MCF 10A (cell line): ENCODE results near the gene CHURC1. TPM values are rescaled to one million over a fixed set of nuclear protein-coding genes. Genes with fewer than 3 reads are reported as not detected.

Experiments used
- BruUV-seq: library from RNA; stranded (reverse); fragments of 400-500 nt; replicated peaks from 2 replicates; lab custom pipeline; 2021; lab: Mats Ljungman, UMichigan
- CTCF ChIA-PET: fragments of 300-600 bp; sonication (Branson Sonifier 250); formaldehyde crosslinking; extraction: SDS; loops from one replicate; lab custom pipeline; 2021; ENCODE audit warnings: antibody characterized with exemption, inconsistent platforms; lab: Yijun Ruan, JAX
- POLR2A ChIA-PET: fragments of 300-600, 350-650 bp; sonication (Branson Sonifier 250); formaldehyde crosslinking; extraction: SDS; loops from one replicate; lab custom pipeline; 2020; ENCODE audit warnings: antibody characterized with exemption, inconsistent platforms; lab: Yijun Ruan, JAX
- DNase-seq: peaks from one replicate; pipeline ENCODE4 v3.0.0-alpha.2; 2018; ENCODE audit not compliant: unreplicated experiment
- H3K27ac Mint-ChIP-seq: one replicate; pipeline ENCODE4 v1.8.0; 2022; ENCODE audit warnings: mild to moderate bottlenecking, low read depth, mixed read lengths; ENCODE audit not compliant: unreplicated experiment
- H3K27me3 Mint-ChIP-seq: one replicate; pipeline ENCODE4 v1.8.0; 2022; ENCODE audit warnings: mixed read lengths; ENCODE audit not compliant: insufficient read depth, unreplicated experiment
- H3K36me3 Mint-ChIP-seq: one replicate; pipeline ENCODE4 v1.8.0; 2022; ENCODE audit warnings: mild to moderate bottlenecking, moderate library complexity, mixed read lengths; ENCODE audit not compliant: insufficient read depth, unreplicated experiment
- H3K4me1 Mint-ChIP-seq: one replicate; pipeline ENCODE4 v1.8.0; 2022; ENCODE audit warnings: mixed read lengths; ENCODE audit not compliant: insufficient read depth, unreplicated experiment
- H3K4me3 Mint-ChIP-seq: one replicate; pipeline ENCODE4 v1.8.0; 2022; ENCODE audit warnings: mild to moderate bottlenecking, moderate library complexity, mixed read lengths; ENCODE audit not compliant: unreplicated experiment
- H3K9me3 Mint-ChIP-seq: one replicate; pipeline ENCODE4 v1.8.0; 2022; ENCODE audit warnings: mixed read lengths; ENCODE audit not compliant: unreplicated experiment
- CTCF ChIP-seq: fragments of 200-600 bp; IDR thresholded peaks from one replicate; pipeline ENCODE4 v1.8.0; 2022; ENCODE audit warnings: antibody characterized with exemption, mild to moderate bottlenecking; ENCODE audit not compliant: unreplicated experiment
- intact Hi-C: fragments of 100-400 bp; cut with micrococcal nuclease; formaldehyde crosslinking; loops from 2 replicates; pipeline ENCODE4 v1.14.1; 2022
- total RNA-seq: library from RNA; stranded (reverse); gene quantifications from 2 replicates; pipeline ENCODE4 v1.2.3, GENCODE V29; 2022

CHURC1 gene
- total RNA-seq, 1 experiment from 2014 or later, result 72.5 TPM

GRCh38 chr14:64867182-64867581 lies 47.1 kb upstream of the CHURC1 start:
- intact Hi-C loops, result no loop called here
- POLR2A ChIA-PET, result no interaction called here
- no peak overlapping the region for H3K4me3 Mint-ChIP-seq
- CTCF ChIA-PET, result no interaction called here
- no peak for DNase-seq
- H3K36me3 Mint-ChIP-seq, result peaks cover 6% of the 10 kb centered on the region
- TF ChIP-seq CTCF, result no peak
- H3K27me3 Mint-ChIP-seq, result peaks cover 63% of the 10 kb centered on the region
- H3K9me3 Mint-ChIP-seq, result peaks cover 4% of the 10 kb centered on the region
- H3K27ac Mint-ChIP-seq, result no peak overlapping the region
- no TSS peak for BruUV-seq
- H3K4me1 Mint-ChIP-seq, result no peaks in the 10 kb centered on the region

DNA sequence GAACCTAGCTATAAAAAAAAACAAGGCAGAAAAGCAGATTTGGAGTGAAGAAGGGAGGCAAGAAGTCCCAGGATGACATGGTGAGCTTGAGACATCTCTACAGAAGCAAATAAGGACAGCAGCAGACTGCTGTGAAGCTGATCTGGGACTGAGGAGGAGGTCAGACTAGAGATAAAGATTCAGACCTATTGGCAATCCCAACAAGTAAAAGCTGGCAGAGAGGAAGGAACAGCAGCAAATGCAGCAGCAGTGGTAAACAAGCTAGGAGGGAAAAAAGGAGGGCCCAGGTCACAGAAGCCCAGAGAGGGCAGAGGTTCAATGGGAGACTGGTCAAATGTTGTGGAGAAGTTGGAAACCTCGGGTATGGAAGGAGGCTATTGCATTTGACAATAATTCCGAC lies 45.9 kb upstream of the CHURC1 start:
- CTCF ChIA-PET, result interaction anchor here (0.6 to 1.5 kb wide), 6 partner anchors 14 to 441 kb away, joined by 3 to 5 read pairs (median 3); no protein-coding TSS in a partner anchor
- H3K27me3 Mint-ChIP-seq, result peaks cover 69% of the 10 kb centered on the region

GRCh38 chr14:64868841-64869240 lies 45.4 kb upstream of the CHURC1 start:
- intact Hi-C loops, result no loop called here
- Mint-ChIP-seq H3K27ac (no peak overlapping the region), H3K4me3 (no peak overlapping the region), H3K36me3 (peaks cover 6% of the 10 kb centered on the region), H3K27me3 (peaks cover 69% of the 10 kb centered on the region), H3K9me3 (peaks cover 15% of the 10 kb centered on the region), H3K4me1 (no peaks in the 10 kb centered on the region)
- TF ChIP-seq CTCF, result no peak
- no TSS peak for BruUV-seq
- ChIA-PET CTCF (interaction anchor here (0.6 to 1.5 kb wide), 10 partner anchors 14 to 441 kb away, joined by 3 to 6 read pairs (median 4); no protein-coding TSS in a partner anchor), POLR2A (interaction anchor here (0.7 to 1.2 kb wide), 2 partner anchors 10 to 42 kb away, joined by 3 to 4 read pairs; no protein-coding TSS in a partner anchor)
- DNase-seq, result no peak

More for the DNA sequence above, 45.9 kb upstream of the CHURC1 start:
- no peak for TF ChIP-seq CTCF
- intact Hi-C loops, result no loop called here
- Mint-ChIP-seq H3K36me3 (peaks cover 6% of the 10 kb centered on the region), H3K9me3 (peaks cover 15% of the 10 kb centered on the region), H3K27ac (no peak overlapping the region), H3K4me1 (no peaks in the 10 kb centered on the region), H3K4me3 (no peak overlapping the region)
- POLR2A ChIA-PET, result interaction anchor here (0.7 to 1.2 kb wide), 2 partner anchors 10 to 42 kb away, joined by 3 to 4 read pairs; no protein-coding TSS in a partner anchor
- DNase-seq, result no peak
- BruUV-seq, result no TSS peak

GRCh38 chr14:64870160-64870559 lies 44.1 kb upstream of the CHURC1 start:
- Mint-ChIP-seq H3K27me3 (peaks cover 71% of the 10 kb centered on the region), H3K27ac (no peak overlapping the region), H3K36me3 (peaks cover 6% of the 10 kb centered on the region), H3K4me3 (no peak overlapping the region), H3K9me3 (peaks cover 15% of the 10 kb centered on the region), H3K4me1 (no peaks in the 10 kb centered on the region)
- ChIA-PET CTCF (interaction anchor here (0.6 to 0.7 kb wide), 3 partner anchors 31 to 1693 kb away, joined by 3 to 4 read pairs (median 3); no protein-coding TSS in a partner anchor), POLR2A (interaction anchor here (0.6 kb wide), 2 partner anchors 22 to 102 kb away, joined by 3 to 4 read pairs; no protein-coding TSS in a partner anchor)
- no peak for TF ChIP-seq CTCF
- intact Hi-C loops, result no loop called here
- no TSS peak for BruUV-seq
- no peak for DNase-seq
